Measurements from ENCODE around the gene SHANK2.

The SHANK2 gene

GRCh38 chr11:71269603-71270511, 17.5 kb upstream of the SHANK2 start:
- no peak for DNase-seq (ENCODE audit: low read depth in 3 of 3)

- DNase-seq (ENCODE audit: low read depth in 3 of 3) = no peak
Measured at GRCh38 chr11:71268706-71269321, 16.4 kb upstream of the SHANK2 start.

- no peak for DNase-seq (ENCODE audit: low read depth in 3 of 3)
Measured at GRCh38 chr11:71267807-71268421, 15.5 kb upstream of the SHANK2 start.

GRCh38 chr11:71266114-71266833, 13.9 kb upstream of the SHANK2 start:
- no peak for DNase-seq (ENCODE audit: low read depth in 3 of 3)

- no peak for DNase-seq (ENCODE audit: low read depth in 3 of 3)
Measured at GRCh38 chr11:71265559-71266092, 13.2 kb upstream of the SHANK2 start.

- no peak for DNase-seq (ENCODE audit: low read depth in 3 of 3)
Measured at GRCh38 chr11:71263386-71263785, 11.0 kb upstream of the SHANK2 start.

GRCh38 chr11:71255800-71256479, 3.6 kb upstream of the SHANK2 start:
- DNase-seq (ENCODE audit: low read depth in 3 of 3) = no peak

GRCh38 chr11:71255323-71255722, 2.9 kb upstream of the SHANK2 start:
- no peak for DNase-seq (ENCODE audit: low read depth in 3 of 3)

- no peak for DNase-seq (ENCODE audit: low read depth in 3 of 3)
Measured at GRCh38 chr11:71253794-71254193, 1.4 kb upstream of the SHANK2 start.

- DNase-seq (ENCODE audit: low read depth in 3 of 3) = no peak
Measured at GRCh38 chr11:71252770-71253730, 673 bp upstream of the SHANK2 start.

- DNase-seq (ENCODE audit: low read depth in 3 of 3) = no peak
Measured at GRCh38 chr11:71251761-71252268, 562 bp downstream of the SHANK2 start.

- no peak for DNase-seq (ENCODE audit: low read depth in 3 of 3)
Measured at GRCh38 chr11:71251151-71251721, 1.1 kb downstream of the SHANK2 start.

- no peak for DNase-seq (ENCODE audit: low read depth in 3 of 3)
Measured at GRCh38 chr11:71250523-71251150, 1.7 kb downstream of the SHANK2 start.

GRCh38 chr11:71249301-71249700, 3.1 kb downstream of the SHANK2 start:
- no peak for DNase-seq (ENCODE audit: low read depth in 3 of 3)

GRCh38 chr11:71248656-71249055, 3.7 kb downstream of the SHANK2 start:
- no peak for DNase-seq (ENCODE audit: low read depth in 3 of 3)

GRCh38 chr11:71248251-71248570, 4.2 kb downstream of the SHANK2 start:
- no peak for DNase-seq (ENCODE audit: low read depth in 3 of 3)

- no peak for DNase-seq (ENCODE audit: low read depth in 3 of 3)
Measured at GRCh38 chr11:71247551-71248250, 4.7 kb downstream of the SHANK2 start.

GRCh38 chr11:71246559-71246958, 5.8 kb downstream of the SHANK2 start:
- DNase-seq (ENCODE audit: low read depth in 3 of 3) = no peak

Data from stimulated activated CD4-positive, alpha-beta T cell treated with anti-CD3 and anti-CD28 coated beads, TNF-alpha, amount 100 ng/mL, for 24 hours (primary cell).